ENCODE measurements around the gene ANKRD13A.
A peak's percentile ranks its signal among the peaks of the same experiment; 100 is the strongest.
"Not testable (repeated sequence)": the region's sequence is repeated elsewhere in the genome, so short reads cannot be mapped to it uniquely, and the experiment has no call there.

The ANKRD13A gene

GRCh38 chr12:109986236-109986635 lies 13.0 kb upstream of the ANKRD13A start:
- not testable (repeated sequence) for DNase-seq

GRCh38 chr12:109987615-109988014 lies 11.6 kb upstream of the ANKRD13A start:
- no peak for DNase-seq

- no peak for DNase-seq
These were observed 11.0 kb upstream of the ANKRD13A start for GRCh38 chr12:109988274-109988673.

- DNase-seq = no peak
These were observed 10.3 kb upstream of the ANKRD13A start for GRCh38 chr12:109988903-109989302.

GRCh38 chr12:109989380-109989779 lies 9.8 kb upstream of the ANKRD13A start:
- no peak for DNase-seq

GRCh38 chr12:109991586-109991985 lies 7.6 kb upstream of the ANKRD13A start:
- DNase-seq = no peak

GRCh38 chr12:109993091-109993490 lies 6.1 kb upstream of the ANKRD13A start:
- no peak for DNase-seq

GRCh38 chr12:109994401-109995175 lies 4.6 kb upstream of the ANKRD13A start:
- no peak for DNase-seq

- DNase-seq = no peak
These were observed 3.9 kb upstream of the ANKRD13A start for GRCh38 chr12:109995361-109995685.

- peak; percentile 83 for DNase-seq
These were observed 3.3 kb upstream of the ANKRD13A start, which contains the start of gene GIT2 for GRCh38 chr12:109995686-109996482. Gene GIT2, minus strand, starts transcription at chr12:109996368. Its CDS starts 144 bp downstream, at chr12:109996224.

GRCh38 chr12:109996483-109996853 lies 2.8 kb upstream of the ANKRD13A start:
- no peak for DNase-seq

- no peak for DNase-seq
These were observed 1.8 kb upstream of the ANKRD13A start for GRCh38 chr12:109997393-109997792.

- DNase-seq = no peak
These were observed 858 bp upstream of the ANKRD13A start for GRCh38 chr12:109998241-109998903.

GRCh38 chr12:109999649-109999971 lies 380 bp downstream of the ANKRD13A start:
- no peak for DNase-seq

GRCh38 chr12:109999983-110000505 lies 814 bp downstream of the ANKRD13A start:
- DNase-seq = no peak

GRCh38 chr12:110001596-110001995 lies 2.4 kb downstream of the ANKRD13A start:
- DNase-seq = no peak

- DNase-seq = no peak
These were observed 3.7 kb downstream of the ANKRD13A start for GRCh38 chr12:110002676-110003515.

GRCh38 chr12:110004598-110004997 lies 5.4 kb downstream of the ANKRD13A start:
- DNase-seq = no peak

- DNase-seq = no peak
These were observed 6.2 kb downstream of the ANKRD13A start for GRCh38 chr12:110005319-110005973.

- no peak for DNase-seq
These were observed 6.9 kb downstream of the ANKRD13A start for GRCh38 chr12:110006115-110006514.

GRCh38 chr12:110007881-110008280 lies 8.7 kb downstream of the ANKRD13A start:
- no peak for DNase-seq

Measured in 8988T (cell line).